Measurements from ENCODE around the gene BCAS1.

- TF ChIP-seq POLR2A (IDR thresholded peaks at IDR 0.05; ENCODE audit: low read length) (no peak), GATA1 (IDR thresholded peaks at IDR 0.05; ENCODE audit: low read depth, low read length) (no peak)
These were observed 8.0 kb upstream of the BCAS1 start for GRCh38 chr20:54078296-54078984.

Data from erythroblast (primary cell).